Immature natural killer cell (primary cell): ENCODE measurements around the gene EMD. TPM values are rescaled to one million over a fixed set of nuclear protein-coding genes. Genes with fewer than 3 reads are reported as not detected.

Source experiments
- DNase-seq, 3 donors: peaks; one replicate each; pipeline ENCODE4 v3.0.0; 2022; ENCODE audit warnings: mixed read lengths in 1 of 3
- H3K27ac Mint-ChIP-seq, 6 donors: one replicate each; pipeline ENCODE4 v1.8.0; 2020; ENCODE audit warnings: mixed read lengths in 6 of 6, mild to moderate bottlenecking in 5 of 6, inconsistent platforms in 4 of 6, moderate library complexity in 3 of 6
- H3K27me3 Mint-ChIP-seq, 3 donors: one replicate each; pipeline ENCODE4 v1.8.0; 2020 to 2021; ENCODE audit warnings: low read depth in 3 of 3, mild to moderate bottlenecking in 3 of 3, mixed read lengths in 3 of 3, moderate library complexity in 3 of 3, inconsistent platforms in 1 of 3
- H3K36me3 Mint-ChIP-seq, 3 donors: one replicate each; pipeline ENCODE4 v1.8.0; 2020; ENCODE audit warnings: mixed read lengths in 3 of 3, inconsistent platforms in 2 of 3, mild to moderate bottlenecking in 2 of 3
- H3K4me1 Mint-ChIP-seq, 2 donors: one replicate each; pipeline ENCODE4 v1.8.0; 2020; ENCODE audit warnings: inconsistent platforms in 2 of 2, mild to moderate bottlenecking in 2 of 2, mixed read lengths in 2 of 2, moderate library complexity in 1 of 2
- H3K4me3 Mint-ChIP-seq, 5 donors: one replicate each; pipeline ENCODE4 v1.8.0; 2020; ENCODE audit warnings: mild to moderate bottlenecking in 5 of 5, mixed read lengths in 5 of 5, inconsistent platforms in 3 of 5, moderate library complexity in 3 of 5
- H3K9me3 Mint-ChIP-seq, 6 donors: one replicate each; pipeline ENCODE4 v1.8.0; 2020; ENCODE audit warnings: mild to moderate bottlenecking in 6 of 6, mixed read lengths in 6 of 6, inconsistent platforms in 4 of 6, moderate library complexity in 3 of 6
- polyA plus RNA-seq, 3 donors: library from polyadenylated mRNA; unstranded; fragments of 300-500 nt; fragmentation: Illumina TruSeq; gene quantifications; one replicate each; pipeline ENCODE4 v1.2.3, GENCODE V29; 2021

EMD gene
- polyA plus RNA-seq, 3 donors from 2014 or later = 27.2 to 31.2 (median 28.9) TPM

GRCh38 chrX:154369449-154370299, 9.4 kb upstream of the EMD start:
- Mint-ChIP-seq H3K27ac (peak overlapping the region; percentile 95 to 99 (median 98)), H3K27me3 (peaks cover 46 to 55% (median 49%) of the 10 kb centered on the region in 3 donors), H3K36me3 (peaks cover 0 to 14% (median 5%) of the 10 kb centered on the region in 3 donors), H3K4me1 (peaks cover 43 to 57% of the 10 kb centered on the region in 2 donors), H3K4me3 (peak overlapping the region; percentile 93 to 96 (median 94)), H3K9me3 (peaks cover 0 to 6% (median 0%) of the 10 kb centered on the region in 6 donors)
- DNase-seq = peak; percentile 82 to 84 (median 84)

- Mint-ChIP-seq H3K9me3 (peaks cover 0 to 5% (median 0%) of the 10 kb centered on the region in 6 donors), H3K36me3 (peaks cover 0 to 12% (median 5%) of the 10 kb centered on the region in 3 donors), H3K27me3 (peaks cover 45 to 48% (median 47%) of the 10 kb centered on the region in 3 donors), H3K4me1 (peaks cover 43 to 58% of the 10 kb centered on the region in 2 donors), H3K27ac (peak overlapping the region; percentile 95 to 99 (median 98)), H3K4me3 (peak overlapping the region; percentile 93 to 96 (median 94))
- DNase-seq = no peak
Observed at GRCh38 chrX:154370300-154371016, 8.6 kb upstream of the EMD start.

GRCh38 chrX:154371017-154371788, 7.9 kb upstream of the EMD start:
- H3K36me3 Mint-ChIP-seq = peaks cover 0 to 9% (median 5%) of the 10 kb centered on the region in 3 donors
- H3K9me3 Mint-ChIP-seq = peaks cover 0 to 3% (median 0%) of the 10 kb centered on the region in 6 donors

GRCh38 chrX:154371789-154372300, 7.2 kb upstream of the EMD start:
- DNase-seq = no peak
- Mint-ChIP-seq H3K9me3 (peaks cover 0 to 3% (median 0%) of the 10 kb centered on the region in 6 donors), H3K27me3 (peaks cover 33 to 43% (median 41%) of the 10 kb centered on the region in 3 donors), H3K27ac (peak overlapping the region; percentile 86 to 99 (median 98)), H3K4me3 (peak overlapping the region; percentile 85 to 93 (median 88)), H3K36me3 (peaks cover 0 to 8% (median 5%) of the 10 kb centered on the region in 3 donors), H3K4me1 (peaks cover 36 to 50% of the 10 kb centered on the region in 2 donors)

More at GRCh38 chrX:154371017-154371788, 7.9 kb upstream of the EMD start:
- Mint-ChIP-seq H3K4me1 (peaks cover 43 to 55% of the 10 kb centered on the region in 2 donors), H3K27ac (peak overlapping the region; percentile 79 to 96 (median 90)), H3K27me3 (peaks cover 38 to 45% (median 43%) of the 10 kb centered on the region in 3 donors), H3K4me3 (peak overlapping the region; percentile 78 to 88 (median 86))
- peak; percentile 90 to 92 (median 91) for DNase-seq

GRCh38 chrX:154372612-154373022, 6.5 kb upstream of the EMD start:
- peak; percentile 76 to 77 (median 76) for DNase-seq
- H3K27me3 Mint-ChIP-seq = peaks cover 30 to 41% (median 38%) of the 10 kb centered on the region in 3 donors
- peaks cover 0 to 5% (median 5%) of the 10 kb centered on the region in 3 donors for H3K36me3 Mint-ChIP-seq
- peak overlapping the region; percentile 86 to 99 (median 98) for H3K27ac Mint-ChIP-seq
- H3K4me1 Mint-ChIP-seq = peaks cover 36 to 48% of the 10 kb centered on the region in 2 donors
- peaks cover 0 to 3% (median 0%) of the 10 kb centered on the region in 6 donors for H3K9me3 Mint-ChIP-seq
- H3K4me3 Mint-ChIP-seq = peak overlapping the region; percentile 82 to 93 (median 88)

- Mint-ChIP-seq H3K4me1 (peaks cover 31 to 40% of the 10 kb centered on the region in 2 donors), H3K27me3 (peaks cover 25 to 34% (median 31%) of the 10 kb centered on the region in 3 donors), H3K27ac (peak overlapping the region; percentile 86 to 99 (median 98)), H3K9me3 (peaks cover 0 to 2% (median 0%) of the 10 kb centered on the region in 6 donors), H3K36me3 (peaks cover 0 to 5% (median 5%) of the 10 kb centered on the region in 3 donors), H3K4me3 (peak overlapping the region; percentile 67 to 91 (median 85))
- DNase-seq = no peak
Observed at GRCh38 chrX:154373340-154374306, 5.5 kb upstream of the EMD start.

- peaks cover 31 to 36% of the 10 kb centered on the region in 2 donors for H3K4me1 Mint-ChIP-seq
- H3K36me3 Mint-ChIP-seq = peaks cover 0 to 5% (median 5%) of the 10 kb centered on the region in 3 donors
- H3K4me3 Mint-ChIP-seq = peak within 1 kb of the TSS; percentile 67 to 91 (median 85)
- DNase-seq = peak; percentile 50 to 54 (median 52)
- peaks cover 22 to 31% (median 26%) of the 10 kb centered on the region in 3 donors for H3K27me3 Mint-ChIP-seq
- H3K9me3 Mint-ChIP-seq = peaks cover 0 to 2% (median 0%) of the 10 kb centered on the region in 6 donors
- peak within 1 kb of the TSS; percentile 86 to 99 (median 98) for H3K27ac Mint-ChIP-seq
Observed at GRCh38 chrX:154374313-154375155, 4.6 kb upstream of the EMD start, which contains the start of gene FLNA. Gene FLNA, minus strand, starts transcription at chrX:154374634. Its CDS starts 3,389 bp downstream, at chrX:154371245.

- peaks cover 30 to 34% of the 10 kb centered on the region in 2 donors for H3K4me1 Mint-ChIP-seq
Observed at GRCh38 chrX:154375156-154375504, 4.0 kb upstream of the EMD start.

GRCh38 chrX:154376774-154377173, 2.3 kb upstream of the EMD start:
- Mint-ChIP-seq H3K4me3 (peak overlapping the region in 3 of 5 donors; percentile 7 to 51 (median 36)), H3K36me3 (peaks cover 0 to 3% (median 3%) of the 10 kb centered on the region in 3 donors), H3K27ac (peak overlapping the region; percentile 75 to 91 (median 86)), H3K4me1 (peaks cover 38 to 42% of the 10 kb centered on the region in 2 donors), H3K9me3 (peaks cover 0 to 2% (median 0%) of the 10 kb centered on the region in 6 donors), H3K27me3 (peaks cover 13 to 23% (median 22%) of the 10 kb centered on the region in 3 donors)
- no peak for DNase-seq

More at GRCh38 chrX:154375156-154375504, 4.0 kb upstream of the EMD start:
- Mint-ChIP-seq H3K27me3 (peaks cover 16 to 27% (median 21%) of the 10 kb centered on the region in 3 donors), H3K27ac (peak overlapping the region in 4 of 6 donors; percentile 48 to 80 (median 60)), H3K9me3 (peaks cover 0 to 2% (median 0%) of the 10 kb centered on the region in 6 donors), H3K4me3 (peak overlapping the region in 2 of 5 donors; percentile 21 to 24), H3K36me3 (peaks cover 0 to under 1% (median under 1%) of the 10 kb centered on the region in 3 donors)
- DNase-seq = no peak

- H3K36me3 Mint-ChIP-seq = peaks cover 0 to 3% (median 3%) of the 10 kb centered on the region in 3 donors
- H3K9me3 Mint-ChIP-seq = peaks cover 0 to 2% (median 0%) of the 10 kb centered on the region in 6 donors
- DNase-seq = peak in 1 of 3 donors; percentile 57
- peak overlapping the region; percentile 55 to 82 (median 71) for H3K4me3 Mint-ChIP-seq
- peaks cover 27 to 33% of the 10 kb centered on the region in 2 donors for H3K4me1 Mint-ChIP-seq
- H3K27me3 Mint-ChIP-seq = peaks cover 13 to 17% (median 15%) of the 10 kb centered on the region in 3 donors
- H3K27ac Mint-ChIP-seq = peak overlapping the region; percentile 87 to 95 (median 92)
Observed at GRCh38 chrX:154378059-154378798, 866 bp upstream of the EMD start.
